ENCODE data around the gene CPA5.

The CPA5 gene

DNA sequence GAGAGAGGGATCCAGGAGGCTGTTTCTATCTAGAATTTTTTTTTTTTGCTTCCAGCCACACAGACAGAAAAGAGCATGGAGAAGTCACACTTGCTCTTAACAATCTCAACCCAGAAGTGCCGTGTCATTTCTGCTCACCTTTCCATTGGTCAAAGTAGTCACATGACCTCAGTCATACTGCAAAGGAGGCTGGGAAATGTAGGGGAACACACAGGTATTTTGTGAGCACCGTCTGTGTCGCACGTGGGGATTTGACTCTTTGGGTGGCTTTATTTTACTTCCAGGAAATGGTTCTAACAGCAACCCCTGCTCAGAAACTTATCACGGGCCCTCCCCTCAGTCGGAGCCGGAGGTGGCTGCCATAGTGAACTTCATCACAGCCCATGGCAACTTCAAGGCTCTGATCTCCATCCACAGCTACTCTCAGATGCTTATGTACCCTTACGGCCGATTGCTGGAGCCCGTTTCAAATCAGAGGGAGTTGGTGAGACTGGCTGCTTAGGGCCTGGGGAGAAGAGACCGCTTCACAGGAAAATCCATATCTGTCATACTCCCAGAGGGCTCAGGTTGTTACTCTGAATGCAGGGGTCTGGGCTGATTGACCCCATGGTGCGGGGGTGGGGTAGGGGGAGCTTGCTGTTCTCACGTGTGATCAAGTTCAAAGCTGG is 22.6 kb downstream of the CPA5 start:
- Histone ChIP-seq H4K20me1 (ENCODE audit: insufficient read depth, low read length) (no peaks in the 10 kb centered on the region), H2AFZ (ENCODE audit: low read depth, low read length) (no peak overlapping the region), H3K27ac (ENCODE audit: low read length) (no peak overlapping the region), H3K79me2 (ENCODE audit: insufficient read depth, low read length) (no peaks in the 10 kb centered on the region), H3K4me2 (ENCODE audit: insufficient read depth, low read length) (no peak overlapping the region), H3K9ac (ENCODE audit: low read depth, low read length) (no peak overlapping the region), H3K9me3 (ENCODE audit: insufficient read depth, low read length, severe bottlenecking) (no peaks in the 10 kb centered on the region), H3K4me3 (ENCODE audit: low read depth in 1 of 2, low read length in 2 of 2) (no peak overlapping the region), H3K36me3 (ENCODE audit: insufficient read depth, low read length) (no peaks in the 10 kb centered on the region), H3K4me1 (ENCODE audit: insufficient read depth, low read length) (no peaks in the 10 kb centered on the region), H3K27me3 (ENCODE audit: insufficient read depth, low read length, poor library complexity) (no peaks in the 10 kb centered on the region)
- DNase-seq (no peak), ATAC-seq (ENCODE audit: insufficient read depth, low read depth) (no peak)
- TF ChIP-seq, protein P1, sequence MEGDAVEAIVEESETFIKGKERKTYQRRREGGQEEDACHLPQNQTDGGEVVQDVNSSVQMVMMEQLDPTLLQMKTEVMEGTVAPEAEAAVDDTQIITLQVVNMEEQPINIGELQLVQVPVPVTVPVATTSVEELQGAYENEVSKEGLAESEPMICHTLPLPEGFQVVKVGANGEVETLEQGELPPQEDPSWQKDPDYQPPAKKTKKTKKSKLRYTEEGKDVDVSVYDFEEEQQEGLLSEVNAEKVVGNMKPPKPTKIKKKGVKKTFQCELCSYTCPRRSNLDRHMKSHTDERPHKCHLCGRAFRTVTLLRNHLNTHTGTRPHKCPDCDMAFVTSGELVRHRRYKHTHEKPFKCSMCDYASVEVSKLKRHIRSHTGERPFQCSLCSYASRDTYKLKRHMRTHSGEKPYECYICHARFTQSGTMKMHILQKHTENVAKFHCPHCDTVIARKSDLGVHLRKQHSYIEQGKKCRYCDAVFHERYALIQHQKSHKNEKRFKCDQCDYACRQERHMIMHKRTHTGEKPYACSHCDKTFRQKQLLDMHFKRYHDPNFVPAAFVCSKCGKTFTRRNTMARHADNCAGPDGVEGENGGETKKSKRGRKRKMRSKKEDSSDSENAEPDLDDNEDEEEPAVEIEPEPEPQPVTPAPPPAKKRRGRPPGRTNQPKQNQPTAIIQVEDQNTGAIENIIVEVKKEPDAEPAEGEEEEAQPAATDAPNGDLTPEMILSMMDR (IDR thresholded peaks at IDR 0.05; ENCODE audit: borderline replicate concordance, extremely low read depth, low read length, poor library complexity, severe bottlenecking), result no peak
- TF ChIP-seq EZH2 (IDR thresholded peaks at IDR 0.05; ENCODE audit: borderline replicate concordance, low read depth, low read length, severe bottlenecking), result no peak

GRCh38 chr7:130367836-130368746 is 23.5 kb downstream of the CPA5 start:
- DNase-seq (no peak), ATAC-seq (ENCODE audit: insufficient read depth, low read depth) (no peak)
- no peak overlapping the region for H3K4me2 ChIP-seq (ENCODE audit: insufficient read depth, low read length)

DNA sequence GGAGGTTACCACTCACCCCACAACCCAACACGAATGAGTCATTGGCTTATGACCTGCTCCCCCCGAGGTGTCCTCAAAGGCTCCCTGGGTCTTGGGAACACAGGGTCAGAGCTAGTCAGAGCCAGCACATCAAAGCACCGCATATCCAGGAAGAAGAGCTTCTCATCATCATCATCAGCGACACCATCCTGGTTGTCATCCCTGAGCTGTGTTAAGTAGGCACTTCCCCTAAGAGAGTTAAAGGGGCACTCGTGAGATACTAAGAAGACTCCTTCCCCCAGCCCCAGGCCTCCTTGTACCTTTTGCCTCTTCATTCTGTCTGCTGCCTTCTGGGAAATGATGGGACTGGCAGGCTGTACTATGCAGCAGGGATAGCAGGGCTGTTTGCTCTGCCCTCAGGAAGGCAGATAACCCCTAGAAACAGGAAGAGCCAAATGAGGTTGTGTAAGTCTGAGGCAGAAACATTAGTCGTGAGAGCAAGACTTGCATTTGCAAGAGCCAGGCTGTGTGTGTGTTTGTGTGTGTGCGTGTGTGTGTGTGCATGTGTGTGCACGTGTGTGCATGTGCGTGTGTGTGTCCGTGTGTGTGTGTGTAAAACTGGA is 24.6 kb downstream of the CPA5 start:
- Histone ChIP-seq H3K9ac (ENCODE audit: low read depth, low read length) (no peak overlapping the region), H2AFZ (ENCODE audit: low read depth, low read length) (no peak overlapping the region), H3K36me3 (ENCODE audit: insufficient read depth, low read length) (no peaks in the 10 kb centered on the region), H3K9me3 (ENCODE audit: insufficient read depth, low read length, severe bottlenecking) (no peaks in the 10 kb centered on the region), H3K27me3 (ENCODE audit: insufficient read depth, low read length, poor library complexity) (no peaks in the 10 kb centered on the region), H3K4me2 (ENCODE audit: insufficient read depth, low read length) (no peak overlapping the region), H3K4me3 (ENCODE audit: low read depth in 1 of 2, low read length in 2 of 2) (no peak overlapping the region), H3K79me2 (ENCODE audit: insufficient read depth, low read length) (no peaks in the 10 kb centered on the region), H3K27ac (ENCODE audit: low read length) (no peak overlapping the region), H3K4me1 (ENCODE audit: insufficient read depth, low read length) (no peaks in the 10 kb centered on the region), H4K20me1 (ENCODE audit: insufficient read depth, low read length) (no peaks in the 10 kb centered on the region)
- ATAC-seq (ENCODE audit: insufficient read depth, low read depth) (no peak), DNase-seq (no peak)
- no peak for TF ChIP-seq EZH2 (IDR thresholded peaks at IDR 0.05; ENCODE audit: borderline replicate concordance, low read depth, low read length, severe bottlenecking)
- TF ChIP-seq, protein P1 (IDR thresholded peaks at IDR 0.05; ENCODE audit: borderline replicate concordance, extremely low read depth, low read length, poor library complexity, severe bottlenecking), result no peak

More at GRCh38 chr7:130367836-130368746, 23.5 kb downstream of the CPA5 start:
- H3K79me2 ChIP-seq (ENCODE audit: insufficient read depth, low read length), result no peaks in the 10 kb centered on the region
- TF ChIP-seq, protein P1 (IDR thresholded peaks at IDR 0.05; ENCODE audit: borderline replicate concordance, extremely low read depth, low read length, poor library complexity, severe bottlenecking), result no peak
- no peak for TF ChIP-seq EZH2 (IDR thresholded peaks at IDR 0.05; ENCODE audit: borderline replicate concordance, low read depth, low read length, severe bottlenecking)
- H3K4me3 ChIP-seq (ENCODE audit: low read depth in 1 of 2, low read length in 2 of 2), result no peak overlapping the region
- H3K4me1 ChIP-seq (ENCODE audit: insufficient read depth, low read length), result no peaks in the 10 kb centered on the region
- H3K9me3 ChIP-seq (ENCODE audit: insufficient read depth, low read length, severe bottlenecking), result no peaks in the 10 kb centered on the region
- no peak overlapping the region for H2AFZ ChIP-seq (ENCODE audit: low read depth, low read length)
- H4K20me1 ChIP-seq (ENCODE audit: insufficient read depth, low read length), result no peaks in the 10 kb centered on the region
- no peak overlapping the region for H3K27ac ChIP-seq (ENCODE audit: low read length)
- no peaks in the 10 kb centered on the region for H3K36me3 ChIP-seq (ENCODE audit: insufficient read depth, low read length)
- H3K27me3 ChIP-seq (ENCODE audit: insufficient read depth, low read length, poor library complexity), result no peaks in the 10 kb centered on the region
- H3K9ac ChIP-seq (ENCODE audit: low read depth, low read length), result no peak overlapping the region
